DMS 273 treated with DMSO at 0.1 percent for 48 hours (cell line): ENCODE data around the gene RPS26.

Experiments used
- DNase-seq: peaks from one replicate; lab custom pipeline; 2025; lab: John Stamatoyannopoulos, UW

RPS26 gene

DNA sequence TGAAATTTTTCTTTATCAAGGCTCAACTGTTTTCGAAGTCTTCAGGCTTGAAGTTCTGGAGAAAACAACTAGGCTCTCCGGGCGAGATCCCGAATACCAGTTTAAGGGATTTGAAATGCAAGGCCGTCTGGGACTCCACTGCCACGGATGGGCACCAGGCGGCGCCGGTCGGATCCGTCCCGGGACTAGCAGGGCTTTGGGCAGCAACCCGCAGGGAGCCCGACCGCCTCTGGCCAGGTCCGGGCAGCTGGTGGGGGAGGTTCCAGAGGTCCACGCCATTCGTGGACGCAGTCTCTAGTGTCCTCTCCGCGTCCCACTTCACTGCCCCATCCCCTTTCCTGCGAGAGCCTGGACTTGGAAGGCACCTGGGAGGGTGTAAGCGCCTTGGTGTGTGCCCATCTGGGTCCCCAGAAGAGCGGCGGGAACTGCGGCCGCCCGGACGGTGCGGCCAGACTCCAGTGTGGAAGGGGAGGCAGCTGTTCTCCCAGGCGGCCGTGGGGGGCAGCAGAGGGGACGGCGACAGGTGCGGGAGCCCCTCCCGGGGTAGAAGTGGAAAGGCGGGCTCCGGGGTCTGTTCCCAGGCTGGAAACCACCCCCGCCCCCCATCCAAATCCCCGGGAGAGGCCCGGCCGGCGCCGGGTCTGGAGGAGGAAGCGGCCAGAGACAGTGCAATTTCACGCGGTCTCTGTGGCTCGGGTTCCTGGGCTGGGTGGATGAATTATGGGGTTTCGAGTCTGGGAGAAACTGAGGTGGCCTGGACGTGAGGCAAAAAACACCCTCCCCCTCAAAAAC lies 37.4 kb downstream of the RPS26 start:
- DNase-seq = peak; percentile 44

DNA sequence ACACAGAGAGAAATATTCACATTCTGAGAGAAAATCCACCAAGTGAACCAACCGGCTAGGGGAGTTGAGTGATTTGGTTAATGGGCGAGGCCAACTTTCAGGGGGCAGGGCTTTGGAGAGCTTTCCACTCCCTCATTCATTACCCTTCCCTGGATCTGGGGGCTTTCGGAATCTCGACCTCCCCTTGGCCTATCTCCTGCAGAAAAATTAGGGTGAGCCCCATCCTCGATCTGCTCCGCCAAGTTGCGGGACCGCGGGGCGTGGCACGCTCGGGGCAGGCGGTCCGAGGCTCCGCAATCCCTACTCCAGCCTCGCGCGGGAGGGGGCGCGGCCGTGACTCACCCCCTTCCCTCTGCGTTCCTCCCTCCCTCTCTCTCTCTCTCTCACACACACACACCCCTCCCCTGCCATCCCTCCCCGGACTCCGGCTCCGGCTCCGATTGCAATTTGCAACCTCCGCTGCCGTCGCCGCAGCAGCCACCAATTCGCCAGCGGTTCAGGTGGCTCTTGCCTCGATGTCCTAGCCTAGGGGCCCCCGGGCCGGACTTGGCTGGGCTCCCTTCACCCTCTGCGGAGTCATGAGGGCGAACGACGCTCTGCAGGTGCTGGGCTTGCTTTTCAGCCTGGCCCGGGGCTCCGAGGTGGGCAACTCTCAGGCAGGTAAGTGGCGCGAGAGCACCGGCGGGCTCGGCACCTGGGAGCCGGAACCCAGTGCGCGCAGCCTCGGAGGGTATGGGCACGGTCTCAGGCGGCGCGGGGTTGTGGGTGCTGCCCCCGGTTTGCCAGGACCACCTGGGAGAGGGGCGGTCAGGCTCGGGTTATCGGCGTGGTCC lies 38.2 kb downstream of the RPS26 start, which contains the start of gene ERBB3:
ERBB3 (plus strand) TSS at position 443 of the 833 bp plus-strand sequence; CDS start at position 579, 136 bp downstream.
- DNase-seq = no peak

DNA sequence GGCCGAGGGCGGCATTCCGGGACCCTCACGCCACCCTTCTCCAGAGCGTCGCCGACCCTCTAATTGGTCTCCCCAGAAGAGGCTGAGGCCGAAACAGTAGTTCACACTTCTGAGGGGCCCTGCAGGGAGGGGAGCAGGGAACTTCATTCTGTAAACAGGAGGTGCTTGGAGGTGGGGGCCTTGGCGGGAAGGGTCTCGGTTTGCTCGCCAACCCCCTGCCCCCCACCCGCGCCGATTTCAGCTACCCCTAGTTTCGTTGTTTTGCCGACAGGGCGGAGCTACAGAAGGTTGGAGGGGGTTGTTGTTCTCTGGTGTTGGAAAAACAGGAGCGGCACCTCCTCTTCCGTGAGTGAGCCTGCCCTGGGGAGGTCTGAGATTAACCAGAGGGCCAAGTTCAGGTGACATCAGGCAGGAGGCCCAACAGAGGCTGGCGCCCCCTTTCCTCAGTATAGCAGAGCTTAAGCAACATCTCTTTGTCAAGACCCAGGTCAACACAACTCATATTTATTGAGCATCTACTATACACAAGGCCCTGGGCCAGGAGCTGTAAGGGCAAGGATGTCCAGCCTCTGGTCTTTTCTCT lies 38.9 kb downstream of the RPS26 start:
- no peak for DNase-seq

DNA sequence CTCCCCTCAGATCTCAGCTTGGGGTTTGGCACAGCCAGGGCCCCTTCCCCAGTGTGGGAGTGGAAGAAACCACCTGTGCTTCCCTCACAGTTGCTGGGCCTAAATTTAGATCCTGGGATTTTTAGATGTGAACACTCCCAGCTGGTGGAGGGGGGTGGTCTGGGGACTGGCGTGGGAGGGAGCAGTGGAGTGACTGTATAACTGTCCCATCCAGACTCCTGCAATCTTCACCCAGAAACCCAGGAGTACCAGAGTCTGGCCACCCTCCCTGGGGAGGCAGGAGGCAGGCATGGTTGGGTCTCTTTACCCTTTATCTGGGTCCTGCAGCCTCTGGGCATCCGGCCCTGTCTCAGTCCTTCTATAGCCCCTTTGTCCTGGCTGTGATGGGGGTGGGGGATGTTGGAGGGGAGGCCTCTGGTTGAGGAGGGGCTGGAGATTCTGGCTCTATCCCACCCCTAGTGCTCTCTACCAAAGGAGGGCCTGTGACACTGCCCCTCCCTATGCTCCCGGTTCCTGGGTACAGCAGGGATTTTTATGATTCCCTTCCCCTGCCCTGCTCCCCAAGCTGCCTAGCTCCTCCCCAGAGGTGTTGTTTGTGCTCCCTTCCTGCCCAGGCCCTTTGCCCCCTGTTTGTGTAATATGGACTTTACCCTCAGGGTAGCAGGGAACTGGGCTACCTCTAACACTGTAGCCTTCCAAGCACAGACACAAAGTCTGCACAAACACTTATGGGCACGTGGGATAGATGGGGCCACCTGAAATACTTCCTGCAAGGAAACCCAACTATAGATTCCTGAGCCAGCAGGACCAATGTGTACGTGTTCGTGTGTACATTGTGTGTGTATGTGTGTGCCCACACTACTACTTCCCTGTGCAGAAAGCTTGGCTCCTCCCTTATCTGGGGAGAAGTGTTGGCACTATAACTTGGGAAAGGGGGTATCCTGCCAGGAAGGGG lies 40.0 kb downstream of the RPS26 start:
- no peak for DNase-seq

DNA sequence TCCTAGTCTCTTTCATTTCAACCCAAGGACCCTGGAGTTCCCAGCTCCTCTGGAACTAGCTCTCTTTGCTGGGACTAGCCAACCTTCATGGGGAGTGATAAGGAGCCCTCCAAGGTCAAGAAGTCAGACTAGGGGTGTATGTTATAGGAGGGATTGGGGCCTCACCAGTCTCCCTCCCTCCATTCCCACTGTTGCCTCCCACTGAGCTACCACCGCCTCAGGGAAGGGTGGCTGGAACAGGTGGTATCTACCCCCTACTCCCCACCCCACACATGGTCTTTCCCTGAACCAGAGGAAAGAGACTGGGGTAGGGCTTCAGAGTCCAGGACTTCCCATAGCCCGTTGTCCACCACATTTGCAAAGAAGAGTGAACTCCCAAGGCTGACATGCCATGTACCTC lies 40.7 kb downstream of the RPS26 start:
- no peak for DNase-seq

DNA sequence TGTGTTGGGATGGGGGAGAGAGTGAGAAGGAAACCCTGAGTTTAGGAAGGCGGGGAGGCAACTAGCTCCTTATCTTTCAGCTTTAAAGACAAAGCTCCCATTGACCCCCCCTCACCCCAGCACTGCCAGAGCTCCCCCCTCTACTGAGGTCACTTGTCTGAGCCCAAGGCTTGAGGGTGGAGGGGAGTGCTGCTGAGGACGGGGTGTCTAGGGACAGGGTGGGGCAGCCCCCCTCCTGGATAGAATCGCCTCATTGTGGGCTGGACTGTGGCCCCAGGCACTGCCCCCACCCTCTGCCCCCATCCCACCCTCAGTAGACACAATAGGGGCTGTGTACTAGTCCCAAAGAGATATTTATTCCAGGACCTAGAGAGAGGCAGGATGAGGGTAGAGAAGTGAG lies 41.2 kb downstream of the RPS26 start:
- DNase-seq = no peak

DNA sequence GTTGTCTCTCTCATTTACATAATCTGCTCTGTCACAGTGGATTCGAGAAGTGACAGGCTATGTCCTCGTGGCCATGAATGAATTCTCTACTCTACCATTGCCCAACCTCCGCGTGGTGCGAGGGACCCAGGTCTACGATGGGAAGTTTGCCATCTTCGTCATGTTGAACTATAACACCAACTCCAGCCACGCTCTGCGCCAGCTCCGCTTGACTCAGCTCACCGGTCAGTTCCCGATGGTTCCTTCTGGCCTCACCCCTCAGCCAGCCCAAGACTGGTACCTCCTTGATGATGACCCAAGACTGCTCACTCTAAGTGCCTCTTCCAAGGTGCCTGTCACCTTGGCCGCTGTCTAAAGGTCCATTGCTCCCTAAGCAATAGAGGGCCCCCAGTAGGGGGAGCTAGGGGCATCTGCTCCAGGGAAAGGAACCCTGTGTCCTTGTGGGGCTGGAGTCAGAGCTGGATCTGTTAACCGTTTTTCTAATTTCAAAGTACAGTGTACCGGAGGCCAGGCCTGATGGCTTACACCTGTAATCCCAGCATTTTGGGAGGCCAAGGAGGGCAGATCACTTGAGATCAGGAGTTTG lies 43.3 kb downstream of the RPS26 start:
- DNase-seq = no peak

DNA sequence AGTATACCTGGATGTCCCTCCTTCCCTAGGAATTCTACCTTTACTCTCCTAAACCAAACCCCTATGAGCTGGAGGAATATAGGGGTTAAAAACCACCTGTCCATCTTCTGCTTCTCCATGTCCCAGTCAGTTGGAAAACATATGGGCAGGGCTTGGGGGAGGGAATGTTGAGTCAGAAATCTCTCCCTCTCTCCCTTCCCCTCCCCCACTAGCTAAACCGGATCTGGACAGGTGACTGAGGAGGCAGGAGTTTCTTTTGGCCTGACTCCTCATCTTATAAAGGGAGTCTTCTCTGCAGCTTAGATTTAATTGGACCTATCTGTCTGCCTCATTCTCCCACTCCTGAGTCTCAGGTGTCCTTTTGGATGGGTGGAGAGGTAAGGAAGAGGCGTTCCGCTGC lies 44.4 kb downstream of the RPS26 start:
- no peak for DNase-seq

DNA sequence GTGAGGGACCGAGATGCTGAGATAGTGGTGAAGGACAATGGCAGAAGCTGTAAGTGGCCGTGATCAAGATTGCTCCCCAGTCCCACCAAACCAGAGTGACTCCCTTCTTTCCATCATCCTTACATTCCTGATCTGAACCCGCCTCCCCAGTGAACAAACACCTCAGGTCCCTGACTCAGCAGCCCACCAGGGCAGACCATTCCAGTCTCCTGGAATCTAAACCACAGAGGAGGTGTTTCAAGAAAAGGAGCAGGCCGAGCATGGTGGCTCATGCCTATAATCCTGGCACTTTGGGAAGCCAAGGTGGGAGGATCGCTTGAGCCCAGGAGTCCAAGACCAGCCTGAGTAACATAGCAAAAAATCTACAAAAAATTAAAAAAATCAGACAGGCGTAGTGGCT lies 44.9 kb downstream of the RPS26 start:
- no peak for DNase-seq

DNA sequence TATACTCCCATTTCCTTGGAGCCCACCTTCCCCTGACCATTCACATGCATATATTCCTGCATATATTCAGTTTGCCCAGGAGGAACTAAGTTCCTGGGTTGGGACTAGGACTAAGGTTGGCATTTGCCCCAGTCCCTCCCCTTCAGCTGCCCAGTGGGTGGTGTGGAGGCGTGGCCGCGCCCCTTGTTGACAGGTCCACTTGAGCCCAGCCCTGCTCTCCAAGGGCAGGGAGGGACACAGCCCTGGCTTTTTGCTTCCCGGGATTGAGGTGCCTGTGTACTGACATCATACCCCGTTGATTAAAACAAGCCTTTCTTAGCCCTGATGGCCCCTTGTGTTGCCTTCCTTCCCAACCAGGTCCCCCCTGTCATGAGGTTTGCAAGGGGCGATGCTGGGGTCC lies 45.5 kb downstream of the RPS26 start:
- DNase-seq = no peak
